B cell (primary cell): Measurements from ENCODE around the gene TXLNA. TPM values are rescaled to one million over a fixed set of nuclear protein-coding genes. Genes with fewer than 3 reads are reported as not detected.
A peak's percentile ranks its signal among the peaks of the same experiment; 100 is the strongest.

Source experiments
- ATAC-seq: fragments of 200-7000 bp; cut with Tn5 transposase; one replicate; pipeline ENCODE4 v1.10.0; 2021; ENCODE audit warnings: low read depth, mild to moderate bottlenecking, moderate number of reproducible peaks, moderate library complexity
- CTCF ChIA-PET: fragments of 350-600 bp; sonication (Branson Sonifier 250); formaldehyde crosslinking; loops from one replicate; lab custom pipeline; 2021; ENCODE audit warnings: antibody characterized with exemption, inconsistent platforms; lab: Charles Lee
- POLR2A ChIA-PET: fragments of 350-600 bp; sonication (Branson Sonifier 250); formaldehyde crosslinking; loops from one replicate; lab custom pipeline; 2021; ENCODE audit warnings: antibody characterized with exemption; lab: Charles Lee
- DNase-seq: peaks from one replicate; pipeline ENCODE4 v3.0.0; 2013
- H2AFZ ChIP-seq: 2 replicates; pipeline ENCODE4 v1.6.1; 2012; ENCODE audit warnings: mild to moderate bottlenecking, low read depth, low read length; ENCODE audit not compliant: insufficient read depth, poor library complexity, severe bottlenecking
- H3K27ac ChIP-seq, 2 donors: 1 replicate in 1 of 2; 2 replicates in 1 of 2; pipeline ENCODE4 v1.5.1; 2012 to 2013; ENCODE audit warnings: low read length in 2 of 2, mild to moderate bottlenecking in 2 of 2, moderate library complexity in 1 of 2
- H3K27me3 ChIP-seq, 4 experiments: fragments of 200-600 bp in 1 of 4; sonication (generic) in 1 of 4; replicated peaks in 1 of 4; 1 replicate in 2 of 4; 2 replicates in 2 of 4; pipeline versions ENCODE4 v1.6.1 to v1.7.0; 2013 to 2016; ENCODE audit warnings: low read length in 3 of 4, mild to moderate bottlenecking in 2 of 4, mixed read lengths in 1 of 4, moderate library complexity in 1 of 4; ENCODE audit not compliant: insufficient read depth in 4 of 4, control insufficient read depth in 3 of 4; ENCODE audit errors: control extremely low read depth in 1 of 4
- H3K36me3 ChIP-seq, 2 experiments: replicated peaks in 1 of 2; 1 replicate in 1 of 2; 2 replicates in 1 of 2; pipeline versions ENCODE4 v1.6.1 to v1.7.1; 2013; ENCODE audit warnings: low read length in 1 of 2; ENCODE audit not compliant: insufficient read depth in 2 of 2, control insufficient read depth in 1 of 2; ENCODE audit errors: control extremely low read depth in 1 of 2, extremely low read depth in 1 of 2
- H3K4me1 ChIP-seq, 2 donors: fragments of 200-600 bp in 1 of 2; sonication (generic) in 1 of 2; 1 replicate in 1 of 2; 2 replicates in 1 of 2; pipeline versions ENCODE4 v1.5.1 to v1.6.1; 2013 to 2017; ENCODE audit warnings: low read length in 2 of 2; ENCODE audit not compliant: control insufficient read depth in 2 of 2, insufficient read depth in 2 of 2
- H3K4me2 ChIP-seq: replicated peaks from 2 replicates; pipeline ENCODE3; 2012; ENCODE audit warnings: mild to moderate bottlenecking, low read depth, low read length; ENCODE audit not compliant: poor library complexity, severe bottlenecking
- H3K4me3 ChIP-seq, 5 experiments: fragments of 200-600 bp in 1 of 5; sonication (generic) in 1 of 5; 1 replicate in 3 of 5; 2 replicates in 2 of 5; pipeline versions ENCODE4 v1.5.1 to v1.7.0; 2011 to 2016; ENCODE audit warnings: low read length in 4 of 5, mild to moderate bottlenecking in 4 of 5, low read depth in 2 of 5, control low read depth in 1 of 5, moderate library complexity in 1 of 5; ENCODE audit not compliant: insufficient read depth in 1 of 5; ENCODE audit errors: control extremely low read depth in 1 of 5, extremely low read depth in 1 of 5
- H3K79me2 ChIP-seq: fragments of 200-600 bp; sonication (generic); one replicate; pipeline ENCODE4 v1.6.0; 2016; ENCODE audit warnings: low read length; ENCODE audit not compliant: control insufficient read depth, insufficient read depth
- H3K9ac ChIP-seq: fragments of 200-600 bp; sonication (generic); 2 replicates; pipeline ENCODE4 v1.6.1; 2017; ENCODE audit warnings: mild to moderate bottlenecking, low read length, moderate library complexity
- H3K9me3 ChIP-seq, 3 donors: one replicate each; pipeline versions ENCODE4 v1.6.1 to v1.7.1; 2013; ENCODE audit warnings: low read length in 2 of 3; ENCODE audit not compliant: control insufficient read depth in 2 of 3, insufficient read depth in 1 of 3; ENCODE audit errors: control extremely low read depth in 1 of 3
- H4K20me1 ChIP-seq: 2 replicates; pipeline ENCODE4 v1.6.0; 2012; ENCODE audit warnings: mild to moderate bottlenecking, low read length; ENCODE audit not compliant: insufficient read depth, control insufficient read depth, poor library complexity, severe bottlenecking
- H3K27ac Mint-ChIP-seq: one replicate; pipeline ENCODE4 v1.8.0; 2021; ENCODE audit warnings: mixed read lengths
- H3K27me3 Mint-ChIP-seq: one replicate; pipeline ENCODE4 v1.8.0; 2021; ENCODE audit warnings: mixed read lengths
- H3K4me1 Mint-ChIP-seq: one replicate; pipeline ENCODE4 v1.8.0; 2021; ENCODE audit warnings: mixed read lengths
- H3K4me3 Mint-ChIP-seq: one replicate; pipeline ENCODE4 v1.8.0; 2021; ENCODE audit warnings: mixed read lengths
- H3K9me3 Mint-ChIP-seq: one replicate; pipeline ENCODE4 v1.8.0; 2022; ENCODE audit warnings: mixed read lengths; ENCODE audit not compliant: insufficient read depth
- EZH2 ChIP-seq: IDR thresholded peaks from 2 replicates; pipeline ENCODE4 v1.6.1; 2012; ENCODE audit warnings: borderline replicate concordance, low read depth, mild to moderate bottlenecking, moderate library complexity, low read length; ENCODE audit not compliant: insufficient read depth, poor library complexity, severe bottlenecking
- WGBS: methylation state at CpG from one replicate; pipeline ENCODE4 v1.1.5; 2013; ENCODE audit warnings: missing lambda C conversion rate; ENCODE audit not compliant: insufficient coverage; 5-methylcytosine and 5-hydroxymethylcytosine counted together
- intact Hi-C: fragments of 100-400 bp; cut with micrococcal nuclease; formaldehyde crosslinking; loops from one replicate; pipeline ENCODE4 v1.10.0; 2022
- polyA plus RNA-seq: library from polyadenylated mRNA; depleted of rRNA; stranded (reverse); fragments of >200 nt; gene quantifications from 2 replicates; pipeline ENCODE4 v1.2.3, GENCODE V29; 2012
- total RNA-seq, 2 donors: library from RNA; stranded (reverse); fragments of 120-200 nt in 1 of 2; gene quantifications; 1 replicate in 1 of 2; 2 replicates in 1 of 2; pipeline versions ENCODE4 v1.2.3 to v1.2.4, GENCODE V29; 2013 to 2022
- TF ChIP-seq, protein P1 (sequence below): fragments of 200-600 bp; IDR thresholded peaks from one replicate; pipeline ENCODE4 v1.8.0; 2022; ENCODE audit warnings: antibody characterized with exemption, mild to moderate bottlenecking

The TXLNA gene
- total and polyA plus RNA-seq, 2 donors (not counting 1 experiment from before 2014, with no cell fraction given): 23.0 to 38.3 TPM

- intact Hi-C loops: loop anchor here (1.0 to 10.0 kb wide), 3 partner anchors 21 to 136 kb away; partner anchors contain the start of genes EIF3I, MARCKSL1, TMEM234 and TMEM39B
- H3K9ac ChIP-seq: peak overlapping the region; percentile 89
- H3K4me3 ChIP-seq: peak overlapping the region; percentile 48 to 85 (median 79)
- 2% methylated on average over 15 of the region's 26 CpGs for WGBS
- Mint-ChIP-seq H3K27ac (peak overlapping the region; percentile 86), H3K4me3 (peak overlapping the region; percentile 88), H3K27me3 (no peaks in the 10 kb centered on the region), H3K4me1 (peaks cover 41% of the 10 kb centered on the region), H3K9me3 (no peaks in the 10 kb centered on the region)
- H2AFZ ChIP-seq: peak overlapping the region; percentile 90
- ATAC-seq: peak; percentile 55
- peak overlapping the region; percentile 91 for H3K4me2 ChIP-seq
- POLR2A ChIA-PET: interaction anchor here (0.6 to 1.7 kb wide), 12 partner anchors 9 to 194 kb away, joined by 3 to 11 read pairs (median 4); partner anchors contain the start of genes EIF3I, HDAC1, MARCKSL1 and TMEM234
- H3K4me1 ChIP-seq: peaks cover 21 to 43% of the 10 kb centered on the region in 2 donors
- H3K9me3 ChIP-seq: peaks cover 0 to 4% (median 0%) of the 10 kb centered on the region in 3 donors
- H4K20me1 ChIP-seq: no peaks in the 10 kb centered on the region
- no peaks in the 10 kb centered on the region for H3K27me3 ChIP-seq
- CTCF ChIA-PET: interaction anchor here (0.6 to 3.9 kb wide), 11 partner anchors 9 to 213 kb away, joined by 3 to 20 read pairs (median 4); partner anchors contain the start of gene MARCKSL1
- H3K36me3 ChIP-seq: peaks cover 2 to 12% of the 10 kb centered on the region in 2 experiments
- peak; percentile 84 for DNase-seq
- TF ChIP-seq EZH2: no peak
- TF ChIP-seq, protein P1, sequence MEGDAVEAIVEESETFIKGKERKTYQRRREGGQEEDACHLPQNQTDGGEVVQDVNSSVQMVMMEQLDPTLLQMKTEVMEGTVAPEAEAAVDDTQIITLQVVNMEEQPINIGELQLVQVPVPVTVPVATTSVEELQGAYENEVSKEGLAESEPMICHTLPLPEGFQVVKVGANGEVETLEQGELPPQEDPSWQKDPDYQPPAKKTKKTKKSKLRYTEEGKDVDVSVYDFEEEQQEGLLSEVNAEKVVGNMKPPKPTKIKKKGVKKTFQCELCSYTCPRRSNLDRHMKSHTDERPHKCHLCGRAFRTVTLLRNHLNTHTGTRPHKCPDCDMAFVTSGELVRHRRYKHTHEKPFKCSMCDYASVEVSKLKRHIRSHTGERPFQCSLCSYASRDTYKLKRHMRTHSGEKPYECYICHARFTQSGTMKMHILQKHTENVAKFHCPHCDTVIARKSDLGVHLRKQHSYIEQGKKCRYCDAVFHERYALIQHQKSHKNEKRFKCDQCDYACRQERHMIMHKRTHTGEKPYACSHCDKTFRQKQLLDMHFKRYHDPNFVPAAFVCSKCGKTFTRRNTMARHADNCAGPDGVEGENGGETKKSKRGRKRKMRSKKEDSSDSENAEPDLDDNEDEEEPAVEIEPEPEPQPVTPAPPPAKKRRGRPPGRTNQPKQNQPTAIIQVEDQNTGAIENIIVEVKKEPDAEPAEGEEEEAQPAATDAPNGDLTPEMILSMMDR: no peak
- no peaks in the 10 kb centered on the region for H3K79me2 ChIP-seq
- peak overlapping the region; percentile 78 to 88 for H3K27ac ChIP-seq
Measured at GRCh38 chr1:32201011-32201855, 21.8 kb downstream of the TXLNA start.
